IPS-18c (cell line): ENCODE results near the gene CPNE5.

Experiments used
- H3K4me3 ChIP-seq: 2 replicates; pipeline ENCODE4 v1.7.0; 2013; ENCODE audit warnings: low read depth, mild to moderate bottlenecking, low read length, moderate library complexity; ENCODE audit not compliant: insufficient read depth
- H3K9me3 ChIP-seq: one replicate; pipeline ENCODE4 v1.6.1; 2013; ENCODE audit warnings: mild to moderate bottlenecking, low read length, moderate library complexity; ENCODE audit not compliant: control insufficient read depth, insufficient read depth

The CPNE5 gene

DNA sequence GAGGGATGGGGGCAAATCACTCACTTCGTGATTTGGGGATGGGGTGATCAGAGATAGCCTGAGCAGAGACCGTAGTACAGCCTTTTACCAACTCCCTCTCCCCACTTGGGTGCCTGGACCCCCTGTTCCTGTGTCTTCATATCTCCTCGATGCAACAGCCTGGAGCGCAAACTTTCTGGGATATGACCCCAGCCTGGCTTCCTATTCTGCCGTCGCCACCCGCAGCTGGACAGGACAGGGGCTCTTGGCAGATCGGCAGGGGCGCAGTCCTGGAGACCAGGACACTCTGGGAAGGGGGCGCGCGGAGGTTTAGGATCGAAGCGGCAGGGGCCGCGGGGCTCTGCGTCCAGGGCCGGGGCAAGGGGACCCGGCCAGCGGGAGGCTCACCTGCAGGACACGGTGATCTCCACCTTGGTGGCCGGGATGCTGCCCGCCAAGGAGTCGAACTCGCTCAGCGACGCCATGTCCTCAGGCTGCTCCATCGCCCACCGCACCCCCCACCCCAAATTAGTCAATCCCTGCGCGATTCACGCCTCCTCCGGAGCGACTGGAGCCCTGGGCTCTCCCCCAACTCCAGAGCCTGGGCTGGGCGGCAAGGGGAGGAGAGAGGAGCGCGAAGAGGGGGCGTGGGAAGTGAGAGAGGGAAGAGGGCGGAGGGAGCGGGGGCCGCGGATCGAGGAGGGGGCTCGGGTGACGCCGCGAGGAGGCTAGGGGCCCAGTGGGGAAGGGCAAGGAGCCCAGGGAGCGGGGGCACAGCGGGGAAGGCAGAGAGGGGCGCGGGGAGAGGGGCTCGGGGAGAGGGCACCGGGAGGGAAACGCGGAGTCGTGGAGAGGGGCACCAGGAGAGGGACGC is at the start of gene CPNE5:
CPNE5 (minus strand) TSS at position 549 of the 853 bp plus-strand sequence; CDS start at position 482, 67 bp downstream.
- Histone ChIP-seq H3K9me3 (peaks cover 4% of the 10 kb centered on the region), H3K4me3 (peak within 1 kb of the TSS; percentile 62)

DNA sequence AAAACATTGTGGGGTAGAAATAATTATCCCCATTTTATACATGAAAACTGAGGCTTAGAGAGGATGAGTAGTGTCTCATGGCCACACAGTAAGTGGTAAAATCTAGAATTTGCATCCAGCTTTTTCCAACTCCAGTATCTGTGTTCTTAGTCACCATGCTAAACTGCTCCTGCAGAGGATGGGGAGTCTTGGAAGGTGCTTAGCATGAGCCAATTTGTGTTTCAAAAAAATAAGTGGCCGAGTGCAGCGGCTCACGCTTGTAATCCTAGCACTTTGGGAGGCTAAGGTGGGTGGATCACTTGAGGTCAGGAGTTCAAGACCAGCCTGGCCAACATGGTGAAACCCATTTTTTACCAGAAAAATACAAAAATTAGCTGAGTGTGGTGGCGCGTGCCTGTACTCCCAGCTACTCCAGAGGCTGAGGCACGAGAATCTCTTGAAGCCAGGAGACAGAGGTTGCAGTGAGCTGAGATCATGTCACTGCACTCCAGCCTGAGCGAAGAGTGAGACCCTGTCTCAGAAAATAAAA is 48.9 kb upstream of the CPNE5 start:
- Histone ChIP-seq H3K9me3 (no peaks in the 10 kb centered on the region), H3K4me3 (no peak overlapping the region)

DNA sequence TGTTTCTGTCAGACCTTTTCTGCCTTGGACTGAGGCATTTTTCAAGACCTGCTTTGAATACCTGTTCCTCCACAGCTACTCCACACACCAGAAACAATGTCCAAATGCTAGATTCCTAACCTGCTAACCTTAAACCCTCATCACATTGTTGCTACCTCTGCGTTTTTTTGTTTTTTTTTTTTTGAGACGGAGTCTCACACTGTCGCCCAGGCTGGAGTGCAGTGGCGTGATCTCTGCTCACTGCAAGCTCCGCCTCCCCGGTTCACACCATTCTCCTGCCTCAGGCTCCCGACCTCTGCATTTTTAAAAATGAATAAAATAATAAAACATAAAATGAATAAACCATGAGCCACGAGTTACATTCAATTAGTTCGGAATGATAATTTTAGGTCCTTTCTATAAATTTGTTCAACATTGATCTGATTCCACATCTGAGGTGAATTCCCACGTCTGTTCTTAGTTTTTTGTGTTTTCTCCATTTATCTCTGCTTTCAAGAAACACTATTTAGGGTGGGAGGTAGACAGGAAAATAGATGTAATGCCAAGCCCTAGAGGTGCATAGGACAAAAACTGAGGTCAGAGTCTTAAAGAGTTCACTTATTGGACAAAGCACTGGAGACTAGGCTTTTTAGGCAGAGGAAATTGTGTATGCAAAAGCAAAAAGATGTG is 47.8 kb upstream of the CPNE5 start:
- Histone ChIP-seq H3K4me3 (no peak overlapping the region), H3K9me3 (no peaks in the 10 kb centered on the region)

DNA sequence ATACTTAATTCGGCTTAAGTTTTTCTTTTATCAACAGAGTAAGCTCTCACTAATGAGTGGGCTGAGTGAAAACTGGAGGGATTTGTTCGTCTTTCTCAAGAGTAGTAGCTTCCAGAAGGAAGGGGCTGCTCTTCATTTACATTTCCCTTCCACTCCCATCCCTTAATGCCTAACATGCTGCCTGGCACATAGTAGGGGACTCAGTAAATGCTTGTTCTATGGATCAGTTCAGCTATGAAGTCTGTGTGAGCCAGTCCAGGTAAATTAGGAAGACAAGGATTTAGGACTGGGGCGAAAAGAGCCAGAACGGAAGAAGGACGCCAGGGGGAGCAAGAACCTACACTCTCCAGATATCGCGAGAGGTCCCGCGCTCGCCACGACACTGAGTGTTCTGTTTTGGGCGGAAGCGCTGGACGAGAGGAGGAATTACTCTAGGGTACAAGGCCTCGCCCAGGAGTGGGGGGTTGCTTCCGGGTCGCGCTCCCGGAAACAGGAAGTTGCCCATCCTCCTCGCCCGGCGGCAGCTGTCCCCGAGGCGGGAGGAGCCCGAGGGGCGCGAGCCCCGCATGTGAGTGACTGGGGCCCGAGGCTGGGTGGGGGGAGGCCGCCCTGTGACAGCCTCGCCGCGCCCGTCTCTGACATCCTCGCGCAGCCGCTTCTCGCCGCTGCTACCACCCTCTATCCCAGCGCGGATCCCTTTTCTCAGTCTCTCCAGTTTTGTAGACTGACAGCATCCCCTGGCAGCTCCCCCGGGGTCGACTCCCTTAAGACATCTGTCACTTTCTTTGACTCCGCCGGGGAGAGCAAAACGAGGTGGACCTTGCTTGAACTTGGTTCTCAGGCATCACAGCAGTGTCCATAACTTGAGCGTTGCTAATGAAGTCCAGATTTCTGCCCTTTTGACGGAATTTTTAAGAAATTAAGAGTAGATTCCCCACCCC is 46.5 kb upstream of the CPNE5 start, which contains the start of gene C6orf89:
C6orf89 (plus strand) TSS at position 492 of the 941 bp plus-strand sequence. CDS start 13,493 bp downstream, outside the sequence.
- peak within 1 kb of the TSS; percentile 77 for H3K4me3 ChIP-seq
- H3K9me3 ChIP-seq = peaks cover 2% of the 10 kb centered on the region

DNA sequence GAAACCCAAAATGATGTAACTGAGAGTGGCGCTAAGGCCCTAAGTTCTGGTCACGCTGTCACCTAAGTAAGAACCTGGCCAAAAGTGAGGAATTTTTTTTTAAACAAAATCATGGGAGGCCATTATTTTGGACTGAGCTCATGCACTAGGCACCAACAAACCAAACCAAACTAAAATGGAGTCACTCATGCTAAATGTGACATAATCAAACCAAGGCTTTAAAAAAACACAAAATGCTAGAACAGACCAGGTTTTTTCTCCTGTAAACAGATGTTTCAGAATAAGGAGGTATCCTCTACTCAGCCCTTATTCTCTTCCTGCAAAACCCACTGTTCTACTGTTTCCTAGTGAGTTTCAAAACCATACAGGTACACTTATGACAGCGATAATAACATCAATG is 45.4 kb upstream of the CPNE5 start:
- Histone ChIP-seq H3K4me3 (no peak overlapping the region), H3K9me3 (peaks cover 2% of the 10 kb centered on the region)

DNA sequence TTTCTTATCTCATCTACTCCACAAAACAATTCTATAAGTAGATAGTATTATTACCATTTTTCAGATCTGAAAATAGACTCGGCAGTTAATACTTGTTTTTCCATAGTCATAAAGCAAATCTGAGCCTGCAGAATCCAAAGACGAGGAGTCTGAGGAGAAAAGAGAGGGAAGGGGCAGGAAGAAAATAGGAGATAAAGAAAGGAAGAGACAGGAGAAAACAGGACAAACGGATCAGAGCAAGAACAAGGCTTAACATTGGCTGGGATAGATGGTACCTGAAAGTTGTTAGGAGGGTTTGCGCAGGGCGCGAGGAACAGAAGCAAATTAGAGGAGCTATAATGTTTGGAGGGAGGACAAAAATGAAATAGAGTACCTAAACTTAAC is 36.0 kb upstream of the CPNE5 start:
- Histone ChIP-seq H3K9me3 (no peaks in the 10 kb centered on the region), H3K4me3 (peak overlapping the region; percentile 82)

DNA sequence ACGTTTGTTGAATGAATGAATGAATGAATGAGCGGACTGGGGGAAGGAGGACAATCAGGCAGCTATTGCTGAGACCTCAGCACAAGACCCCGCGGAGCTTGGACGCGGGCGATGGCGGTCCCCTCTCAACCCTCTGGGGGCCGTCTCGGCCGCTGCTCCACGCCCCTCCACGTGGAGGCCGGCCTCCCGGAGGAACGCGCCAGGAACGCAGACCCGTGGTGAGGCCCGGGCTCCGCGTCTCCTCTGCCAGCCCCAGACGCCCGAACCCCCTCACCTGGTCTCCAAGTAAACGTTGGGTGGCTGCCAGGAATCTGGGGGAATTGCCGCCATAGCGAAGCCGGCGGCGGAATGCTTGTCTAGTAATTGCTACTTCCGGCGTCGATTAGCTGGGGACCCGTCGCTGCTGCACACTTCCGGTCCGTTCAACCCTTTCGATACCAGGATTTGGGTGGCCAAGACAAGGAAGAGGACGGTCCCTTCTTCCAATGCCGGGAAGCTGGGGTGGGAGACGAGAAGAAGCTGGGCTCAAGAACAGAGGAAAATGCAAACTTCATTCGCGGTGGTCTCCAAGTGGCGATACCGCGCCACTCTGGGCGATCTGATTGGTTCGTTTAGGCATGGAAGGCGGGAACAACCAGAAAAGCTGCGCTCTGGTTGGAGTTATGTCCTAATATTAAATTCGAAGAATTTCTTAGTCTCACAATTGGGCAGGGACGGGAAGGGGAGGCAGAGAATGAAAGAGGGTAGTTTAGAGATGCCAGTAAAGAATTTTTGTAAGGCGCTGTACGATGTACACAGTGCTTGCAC is 35.4 kb upstream of the CPNE5 start, which contains the start of gene PPIL1:
PPIL1 (minus strand) TSS at position 361 of the 807 bp plus-strand sequence; CDS start at position 330, 31 bp downstream.
- peak within 1 kb of the TSS; percentile 82 for H3K4me3 ChIP-seq
- H3K9me3 ChIP-seq = no peaks in the 10 kb centered on the region

DNA sequence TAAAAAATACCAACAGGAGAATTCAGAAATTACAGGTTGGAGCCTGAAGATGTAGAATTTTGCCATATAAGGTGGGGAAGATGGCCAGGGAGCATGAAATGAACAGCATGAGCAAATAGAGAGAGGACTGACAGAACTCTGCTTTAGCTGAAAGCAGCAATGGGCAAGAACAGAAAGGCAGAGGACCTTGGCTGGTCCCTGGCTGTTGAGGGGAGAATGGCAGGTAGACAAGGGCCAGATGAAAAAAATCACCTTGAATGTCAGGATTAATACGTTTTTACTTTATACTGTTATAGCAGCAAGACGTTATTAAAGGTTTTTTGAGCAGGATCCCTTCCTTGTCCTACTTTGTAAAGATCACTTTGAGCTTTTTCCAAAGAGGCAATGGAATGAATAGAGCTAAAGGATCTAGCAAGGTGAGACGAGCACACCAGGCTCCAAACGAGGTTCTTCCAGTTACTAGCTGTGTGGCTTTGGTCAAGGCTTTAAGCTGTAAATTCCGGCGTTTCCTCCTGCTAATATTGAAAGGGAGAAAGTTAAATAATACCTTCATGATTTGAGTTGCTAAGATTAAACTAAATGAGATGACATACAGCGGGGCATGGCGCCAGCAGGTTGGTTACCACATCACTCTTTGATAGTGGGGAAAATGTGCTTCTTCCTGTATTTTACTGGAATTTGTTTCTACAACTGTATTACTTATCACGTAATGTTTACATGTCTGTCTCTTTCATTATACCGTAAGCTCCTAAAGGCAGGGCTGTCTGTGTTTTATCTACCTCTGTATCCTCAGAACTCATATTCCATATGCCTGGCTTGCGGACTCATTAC is 34.6 kb upstream of the CPNE5 start:
- H3K9me3 ChIP-seq = no peaks in the 10 kb centered on the region
- peak overlapping the region; percentile 82 for H3K4me3 ChIP-seq

DNA sequence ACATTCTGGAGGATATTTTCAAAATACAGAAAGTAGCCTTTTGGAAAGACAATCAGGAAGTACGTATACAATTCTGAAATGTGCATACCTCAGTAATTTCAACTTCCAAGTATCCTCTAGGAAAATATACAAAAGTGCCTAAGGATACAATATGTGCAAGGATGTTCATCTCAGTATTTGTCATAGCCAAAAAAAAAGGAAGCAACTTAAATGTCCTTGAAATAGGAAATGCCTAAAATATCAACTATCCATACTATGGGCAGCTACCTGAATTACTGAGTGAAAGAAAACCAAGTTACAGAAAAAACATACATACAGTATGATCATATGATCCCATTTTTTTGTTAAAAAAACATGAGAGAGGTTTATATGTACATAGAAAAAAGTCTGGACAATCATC is 33.9 kb upstream of the CPNE5 start:
- Histone ChIP-seq H3K9me3 (no peaks in the 10 kb centered on the region), H3K4me3 (no peak overlapping the region)

DNA sequence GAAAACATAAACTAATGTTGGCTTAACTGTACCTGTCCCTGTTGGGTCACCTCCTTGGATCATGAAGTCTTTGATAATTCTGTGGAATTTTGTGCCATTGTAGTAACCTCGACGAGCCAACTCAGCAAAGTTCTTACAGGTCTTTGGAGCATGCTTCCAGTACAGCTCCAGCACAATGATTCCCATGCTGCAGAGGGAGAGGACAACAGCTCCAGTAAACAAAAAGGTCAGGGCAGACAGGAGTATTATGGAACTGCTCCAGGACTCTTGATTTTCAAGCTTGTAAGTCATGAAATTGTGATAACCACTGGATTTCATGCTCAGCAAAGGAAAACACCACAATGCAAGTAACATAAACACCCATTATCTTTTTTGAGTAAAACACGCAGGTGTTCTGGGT is 32.4 kb upstream of the CPNE5 start:
- H3K9me3 ChIP-seq = no peaks in the 10 kb centered on the region
- no peak overlapping the region for H3K4me3 ChIP-seq

DNA sequence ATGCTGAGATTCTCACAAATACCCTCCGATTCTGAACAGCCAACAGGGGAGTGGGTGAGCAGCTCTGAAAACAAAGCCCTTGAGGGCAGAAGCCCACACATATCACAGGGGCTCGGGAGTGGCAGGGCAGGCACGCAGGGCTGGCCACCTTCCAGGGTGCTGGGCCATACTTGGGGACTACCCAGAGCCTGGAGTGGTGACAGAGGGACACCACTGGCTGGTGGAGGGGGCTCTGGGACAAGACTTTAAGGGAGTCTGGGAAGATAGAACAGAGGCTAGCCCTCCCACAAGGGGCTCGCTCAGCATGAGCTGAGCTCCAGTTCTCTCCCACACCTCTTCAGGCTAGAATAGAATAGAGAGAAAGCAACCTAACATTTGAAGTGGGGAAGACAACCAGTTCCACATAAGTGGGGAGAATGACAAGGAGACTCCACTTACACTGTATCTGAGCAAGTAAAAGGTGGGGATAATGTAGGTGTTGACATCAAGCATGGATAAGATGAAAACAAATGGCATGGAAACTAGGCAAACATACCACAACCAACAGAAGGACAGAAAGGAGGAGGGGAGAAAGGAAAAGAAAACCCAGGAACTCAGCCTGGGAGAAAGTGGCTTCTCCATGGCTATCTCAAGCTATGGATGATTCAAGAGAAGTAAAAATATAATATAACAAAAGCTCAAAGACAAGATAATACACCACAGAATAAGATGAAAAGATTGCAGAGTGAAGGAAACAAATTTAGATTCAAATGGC is 28.4 kb upstream of the CPNE5 start:
- Histone ChIP-seq H3K9me3 (no peaks in the 10 kb centered on the region), H3K4me3 (no peak overlapping the region)

DNA sequence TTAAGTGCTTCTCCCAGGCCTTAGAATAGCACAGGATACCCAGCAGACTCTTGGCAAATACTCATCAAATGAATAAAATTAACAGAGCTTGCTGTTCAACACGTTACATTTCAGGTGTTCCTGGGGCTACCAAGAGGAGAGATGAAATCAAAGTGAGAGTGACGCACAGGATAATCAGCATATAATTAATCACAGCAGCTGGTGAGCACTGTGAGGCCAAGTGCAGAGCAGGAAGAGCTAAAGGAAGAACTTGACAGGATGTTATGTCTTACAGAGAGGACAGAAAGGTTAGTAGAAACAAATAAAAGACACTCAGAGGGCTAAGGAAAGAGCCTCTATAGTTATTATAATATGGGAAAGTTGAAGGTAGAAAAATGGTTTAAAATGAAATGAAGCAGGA is 26.6 kb upstream of the CPNE5 start:
- Histone ChIP-seq H3K4me3 (no peak overlapping the region), H3K9me3 (no peaks in the 10 kb centered on the region)

DNA sequence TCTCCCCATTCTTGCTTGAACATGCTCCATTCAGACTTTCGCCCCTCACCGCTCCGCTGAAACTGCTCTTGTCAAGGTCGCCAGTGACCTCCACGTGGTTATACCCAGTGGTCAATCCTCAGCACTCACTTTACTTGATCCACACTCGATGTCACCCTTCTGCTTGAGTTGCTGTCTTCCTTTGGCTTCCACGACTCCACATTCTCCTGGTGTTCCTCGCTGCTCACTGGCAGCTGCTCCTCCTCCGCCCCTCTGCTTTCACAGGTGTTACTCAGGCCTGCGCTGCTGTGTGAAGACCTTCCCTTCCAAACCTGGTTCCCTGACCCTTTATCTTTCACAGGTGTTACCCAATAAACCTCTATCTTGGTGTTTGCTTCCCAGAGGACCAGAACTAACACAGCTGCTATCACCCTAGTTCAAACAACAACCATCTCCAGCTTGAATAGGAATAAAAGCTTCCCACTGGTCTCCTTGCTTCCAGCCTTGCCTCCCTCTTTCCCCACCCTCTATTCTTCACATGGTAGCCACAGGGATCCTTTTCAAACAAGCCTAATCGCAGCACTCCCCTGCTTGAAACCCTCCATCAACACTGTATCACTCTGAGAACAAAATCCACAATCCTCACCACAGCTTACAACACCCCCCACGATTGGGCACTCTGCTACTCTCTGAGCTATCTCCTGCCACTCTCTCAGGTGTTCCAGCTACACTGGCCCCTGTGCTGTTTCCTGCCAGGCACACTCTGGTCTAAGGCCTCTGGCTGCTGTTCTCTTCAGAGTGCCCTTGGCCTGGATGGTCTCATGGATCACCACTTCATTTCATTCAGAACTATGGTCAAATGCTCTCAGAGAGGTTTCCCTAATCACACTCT is 24.7 kb upstream of the CPNE5 start:
- Histone ChIP-seq H3K4me3 (no peak overlapping the region), H3K9me3 (no peaks in the 10 kb centered on the region)

DNA sequence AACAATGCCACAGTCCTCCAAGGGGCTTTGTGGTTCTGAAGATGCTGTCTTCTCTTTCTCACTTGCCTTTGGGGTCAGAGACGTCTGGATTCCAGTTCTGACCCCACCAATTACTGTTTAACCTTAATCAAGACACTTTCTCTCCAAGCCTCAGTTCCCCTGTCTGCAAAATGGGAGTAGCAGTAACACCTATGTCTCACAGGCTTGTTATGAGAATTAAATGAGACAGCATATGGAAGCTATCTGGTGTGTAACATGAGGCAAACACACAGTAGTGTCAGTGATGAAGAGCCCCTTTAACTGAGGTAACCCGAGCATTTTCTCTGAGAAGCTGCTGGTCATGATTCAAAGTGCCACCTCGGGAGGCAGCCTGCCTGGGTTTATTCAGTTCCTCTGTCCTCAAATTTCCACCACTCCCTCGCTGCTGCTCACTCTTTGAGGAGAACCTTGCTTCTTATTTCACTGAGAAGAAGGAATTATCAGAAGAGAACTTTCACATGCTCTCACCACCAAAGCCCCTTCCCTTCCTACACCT is 23.7 kb upstream of the CPNE5 start:
- H3K4me3 ChIP-seq = no peak overlapping the region
- no peaks in the 10 kb centered on the region for H3K9me3 ChIP-seq
